GM18858 (cell line): Measurements from ENCODE around the gene DDN.

ENCODE experiments used
- ATAC-seq: cut with Tn5 transposase; IDR thresholded peaks from one replicate; pipeline ENCODE4 v1.9.1; 2021; ENCODE audit not compliant: unreplicated experiment

Gene DDN

DNA sequence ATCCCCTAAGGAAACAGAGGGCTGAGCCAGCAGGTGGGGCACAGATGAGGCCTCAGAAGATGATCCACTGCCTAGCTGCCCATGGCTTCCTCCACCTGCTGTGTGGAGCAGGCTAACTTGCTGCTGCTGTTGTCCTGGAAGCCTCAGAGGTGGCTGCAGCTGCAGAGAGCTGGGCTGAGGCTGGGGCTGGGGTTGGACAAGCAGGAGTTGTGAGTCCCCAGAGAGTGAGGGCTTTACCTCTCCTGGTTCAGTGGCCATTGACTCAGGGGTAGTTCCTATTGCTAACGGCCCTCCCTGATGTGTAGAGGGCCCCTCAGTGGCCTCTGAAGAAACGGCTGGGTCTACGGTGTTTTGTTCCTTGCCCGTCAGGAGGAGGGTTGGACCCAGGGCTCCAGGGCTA, 33.1 kb upstream of the DDN start:
- ATAC-seq = no peak

DNA sequence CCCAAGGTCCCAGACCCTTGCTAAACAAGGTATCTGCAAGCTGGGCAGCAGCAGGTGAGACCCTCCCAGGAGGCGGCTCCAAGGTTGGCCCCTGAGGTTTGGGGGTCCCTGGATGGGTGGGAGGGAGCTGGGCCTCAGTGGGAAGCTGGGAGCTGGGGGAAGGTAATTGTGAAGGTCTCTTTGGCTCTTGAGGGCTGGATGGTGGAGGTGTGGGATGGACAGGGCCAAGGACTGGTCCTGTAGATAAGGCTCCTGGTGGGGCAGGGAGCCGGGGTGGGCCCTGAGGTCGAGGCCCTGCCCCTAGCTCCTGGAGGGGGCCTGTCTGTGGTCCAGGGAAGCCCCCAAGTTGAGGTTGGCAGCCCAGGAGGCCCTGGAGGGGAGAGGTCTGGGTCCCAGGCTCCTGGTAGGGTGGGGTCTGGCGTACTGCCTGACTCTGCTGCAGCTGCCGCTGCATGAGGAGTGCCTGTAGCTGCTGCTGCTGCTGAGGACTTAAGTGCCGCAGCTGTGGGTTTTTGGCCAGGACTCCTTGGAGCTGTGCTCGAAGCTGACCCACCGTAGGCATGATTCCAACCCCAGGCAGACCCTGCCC, 32.5 kb upstream of the DDN start:
- no peak for ATAC-seq

DNA sequence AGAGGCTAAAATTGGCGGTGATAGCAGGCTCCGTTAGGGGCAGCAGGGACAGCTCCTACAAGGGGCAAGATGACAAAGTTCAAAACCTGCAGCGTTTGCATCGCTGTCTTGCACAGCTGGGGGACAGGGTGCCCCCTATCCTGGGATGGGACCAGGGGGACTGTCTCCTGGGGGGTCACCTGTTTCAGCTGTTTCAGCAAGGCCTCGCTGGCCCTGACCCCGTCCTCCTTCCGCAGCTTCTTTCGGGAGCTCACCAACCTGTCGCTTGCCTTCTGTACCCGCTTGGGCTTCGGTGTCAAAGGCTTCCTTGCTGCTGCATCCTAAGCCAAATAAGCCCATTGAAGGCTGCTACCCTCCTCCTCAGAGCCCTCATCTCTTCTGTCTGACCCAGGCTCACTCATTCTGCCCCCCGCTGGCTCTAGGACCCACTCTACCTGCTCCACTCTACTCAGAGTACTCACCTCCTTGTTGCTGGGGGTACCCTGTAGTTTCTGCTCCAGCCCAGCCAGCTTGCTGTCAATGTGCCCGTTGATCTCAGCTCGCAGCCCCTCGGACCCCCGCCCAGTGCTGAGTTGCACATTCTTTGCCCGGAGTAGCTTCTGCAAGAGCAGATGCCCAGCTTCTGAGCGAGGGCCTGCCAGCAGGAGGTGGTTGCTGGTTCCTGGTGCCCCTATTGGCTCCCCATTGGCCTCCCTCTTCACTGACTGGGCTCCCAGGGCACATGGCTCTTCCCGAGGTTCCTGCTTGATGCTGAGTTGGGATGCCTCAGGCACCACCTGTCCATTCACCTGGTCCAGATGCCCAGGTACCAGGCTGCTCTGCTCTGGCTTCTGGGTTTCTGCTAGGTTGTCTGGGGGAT, 31.8 kb upstream of the DDN start:
- ATAC-seq = no peak

DNA sequence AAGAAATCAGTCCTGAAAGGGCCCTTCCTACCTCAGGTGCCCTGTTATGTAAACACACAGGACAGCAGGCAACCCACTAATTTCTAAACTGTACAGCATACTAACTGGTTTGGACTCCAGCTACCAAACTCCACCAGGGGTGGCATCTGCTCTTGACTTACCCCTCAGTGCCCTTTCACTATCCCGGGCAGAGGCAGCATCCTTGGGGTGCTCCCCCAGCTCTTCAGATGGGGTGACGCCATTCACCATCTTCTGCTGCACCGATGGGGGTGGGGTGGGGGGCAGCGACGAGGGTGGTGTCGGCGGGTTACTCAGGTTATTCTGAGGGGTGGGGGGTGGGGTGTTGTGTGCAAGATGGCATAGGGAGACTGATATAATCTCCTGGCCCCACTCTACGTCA, 30.9 kb upstream of the DDN start:
- no peak for ATAC-seq

DNA sequence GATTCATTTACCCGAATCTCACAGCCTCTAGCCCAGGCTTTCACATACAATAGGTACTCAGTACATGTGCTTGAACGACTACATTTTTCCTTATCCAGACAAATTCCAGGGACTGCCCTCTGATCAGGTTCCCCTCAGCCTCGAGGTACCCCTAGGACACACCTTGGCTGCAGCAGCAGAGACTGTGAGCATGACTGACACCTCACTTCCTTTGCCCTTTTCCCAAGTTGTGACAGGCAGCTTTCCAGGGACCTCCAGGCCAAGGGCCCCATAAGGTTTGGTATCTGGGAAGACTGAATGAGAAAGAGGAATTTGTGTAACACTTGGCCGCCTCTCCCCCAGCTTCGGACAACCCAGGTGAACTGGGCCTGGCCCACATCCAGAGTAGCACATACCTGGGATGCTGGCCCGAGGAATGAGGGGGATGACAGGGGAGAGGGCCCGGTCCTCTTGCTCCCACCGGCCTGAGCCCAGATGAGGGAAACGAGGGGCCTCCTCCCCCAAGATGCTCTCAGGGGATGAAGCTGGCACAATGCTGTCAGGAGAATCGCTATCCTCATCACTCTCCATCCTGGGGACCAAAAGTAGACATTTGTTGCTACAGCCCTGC, 29.6 kb upstream of the DDN start:
- no peak for ATAC-seq

DNA sequence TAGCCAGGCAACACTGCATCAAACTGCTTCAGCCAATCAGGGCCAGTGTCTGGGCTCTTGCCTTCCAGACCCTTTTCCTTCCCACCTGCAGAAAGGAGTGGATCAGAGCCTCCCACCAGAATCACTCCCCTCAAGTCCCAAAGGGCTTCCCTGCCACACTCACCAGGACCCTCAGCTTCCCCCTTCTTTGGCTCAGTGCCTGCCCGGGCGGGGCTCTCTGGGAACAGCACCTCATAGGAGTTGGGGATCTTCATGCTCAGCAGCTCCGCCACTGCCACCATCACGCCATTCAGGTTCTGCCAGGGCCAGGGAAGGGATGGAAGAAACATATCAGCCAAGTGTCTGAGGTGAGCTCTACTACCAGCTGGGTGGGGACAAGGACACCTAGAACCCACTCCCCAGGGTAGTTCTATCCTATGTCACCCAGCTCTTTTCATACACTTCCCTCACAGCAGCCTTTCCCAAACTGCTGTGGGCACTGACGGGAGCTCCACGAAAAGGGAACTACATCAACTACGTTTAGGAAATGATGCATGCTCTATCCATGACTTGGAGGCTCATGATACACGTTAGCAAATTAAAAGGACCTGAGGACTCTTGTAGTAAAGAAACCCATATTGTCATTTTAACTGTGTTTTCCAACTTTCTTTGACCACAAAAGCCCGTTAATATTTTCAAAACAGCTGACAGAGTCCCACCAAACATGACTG, 28.8 kb upstream of the DDN start:
- no peak for ATAC-seq

DNA sequence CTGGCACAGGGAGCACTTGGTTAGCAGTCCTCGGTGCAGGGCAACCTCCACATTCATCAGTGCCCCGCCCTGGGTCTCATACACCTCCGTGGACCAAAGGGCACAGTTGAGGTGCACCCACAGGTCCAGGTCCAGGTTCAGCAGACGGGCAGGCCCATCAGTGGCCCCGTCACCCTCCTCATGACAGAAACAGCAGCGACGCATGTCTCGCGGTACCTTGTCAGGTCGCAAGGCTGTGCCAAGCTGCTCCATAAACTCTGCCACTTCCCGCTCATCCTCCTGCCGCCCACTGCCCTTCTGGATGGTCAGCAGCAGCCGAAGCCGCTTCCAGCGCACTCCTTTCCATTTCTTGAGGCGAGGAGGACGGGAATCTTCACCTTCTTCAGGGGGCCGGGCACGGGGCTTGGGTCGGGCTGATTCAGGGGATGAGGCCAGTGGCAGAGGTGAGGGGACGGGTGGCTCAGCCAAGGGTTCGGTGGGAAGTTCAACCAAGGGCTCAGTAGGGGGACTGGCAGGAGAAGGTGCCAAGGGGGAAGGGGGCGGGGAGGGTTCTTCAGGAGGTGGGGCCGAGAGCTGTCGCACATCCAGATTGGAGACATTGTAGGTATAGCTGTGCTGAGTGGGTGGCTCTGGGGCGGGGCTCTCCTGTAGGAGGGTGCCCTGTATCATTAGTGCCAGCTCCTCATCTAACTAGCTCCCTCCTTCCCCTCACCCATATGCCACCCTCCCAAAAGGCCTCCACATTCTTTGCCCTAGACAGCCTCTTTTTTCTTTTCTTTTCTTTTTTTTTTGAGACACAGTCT, 27.7 kb upstream of the DDN start:
- ATAC-seq = no peak

DNA sequence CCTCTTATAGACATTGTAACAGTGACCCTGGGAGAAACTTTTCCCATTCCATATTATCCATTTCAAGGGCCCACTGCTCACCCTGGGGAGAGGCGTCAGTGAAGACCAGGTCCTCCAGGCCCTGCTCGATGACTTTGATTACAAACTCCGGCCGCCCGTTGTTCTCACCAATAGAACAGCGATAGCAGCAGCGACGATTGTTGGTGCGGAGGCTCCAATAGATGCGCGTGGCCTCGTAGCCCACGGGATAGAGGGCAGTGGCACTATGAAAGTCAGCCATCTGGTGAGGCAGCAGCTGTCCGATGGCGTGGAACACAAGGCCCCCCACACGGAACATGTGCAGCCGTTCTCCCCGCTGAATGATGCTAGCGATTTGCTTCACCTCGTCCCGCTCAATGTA, 26.9 kb upstream of the DDN start:
- ATAC-seq = no peak

DNA sequence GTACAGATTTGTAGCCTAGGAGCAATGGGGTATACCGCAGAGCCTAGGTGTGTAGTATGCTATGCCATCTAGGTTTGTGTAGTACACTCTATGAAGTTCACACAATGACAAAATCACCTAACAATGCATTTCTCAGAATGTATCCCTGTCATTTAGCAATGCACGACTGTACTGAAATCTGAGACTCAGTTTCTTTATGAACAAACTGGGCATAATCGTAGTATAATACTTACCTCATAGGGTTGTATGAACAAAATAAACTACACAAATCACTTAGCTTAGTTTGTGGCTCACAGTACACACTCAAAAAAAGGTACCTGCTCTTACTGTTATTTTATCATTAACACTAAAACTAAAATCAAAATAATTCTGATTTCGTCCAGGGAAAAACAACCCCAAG, 26.3 kb upstream of the DDN start:
- ATAC-seq = no peak

DNA sequence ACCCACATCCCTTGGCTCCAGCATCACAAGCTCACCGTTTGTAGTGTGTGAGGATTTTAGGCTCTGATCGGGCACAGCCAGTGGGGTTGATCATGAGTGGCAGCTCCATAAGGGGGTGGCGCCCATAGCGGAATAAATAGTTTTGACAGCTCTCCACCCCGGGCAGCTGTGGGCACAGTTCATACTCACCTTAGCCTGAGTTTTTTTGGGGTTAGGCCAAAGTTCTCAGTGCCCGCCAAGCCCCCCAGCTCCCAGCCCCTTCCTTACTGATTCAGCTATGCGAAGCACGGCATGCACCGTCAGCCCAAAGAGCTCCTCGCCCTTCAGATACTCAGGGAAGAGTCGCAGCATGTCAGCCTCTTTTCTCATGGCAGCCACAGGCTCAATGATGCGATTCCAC, 25.4 kb upstream of the DDN start:
- ATAC-seq = no peak

DNA sequence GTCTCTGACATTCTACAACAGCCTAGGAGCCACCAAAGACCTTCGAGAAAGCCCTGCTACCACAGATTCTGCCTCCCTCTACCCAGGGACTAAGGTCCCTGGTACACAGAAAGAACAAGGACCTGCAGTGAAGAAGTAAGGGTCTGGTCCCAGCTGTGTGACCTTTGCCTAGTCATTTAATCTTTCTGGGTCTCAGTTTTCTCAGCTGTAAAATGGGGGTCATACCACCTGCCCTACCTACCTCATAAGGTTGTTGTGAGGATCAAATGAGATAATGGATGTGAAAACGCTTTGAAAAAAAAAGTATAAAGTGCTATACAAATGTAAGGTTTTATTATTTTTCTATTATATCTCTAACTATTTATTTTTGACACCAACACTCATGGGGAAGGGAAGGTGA, 24.6 kb upstream of the DDN start:
- ATAC-seq = no peak

DNA sequence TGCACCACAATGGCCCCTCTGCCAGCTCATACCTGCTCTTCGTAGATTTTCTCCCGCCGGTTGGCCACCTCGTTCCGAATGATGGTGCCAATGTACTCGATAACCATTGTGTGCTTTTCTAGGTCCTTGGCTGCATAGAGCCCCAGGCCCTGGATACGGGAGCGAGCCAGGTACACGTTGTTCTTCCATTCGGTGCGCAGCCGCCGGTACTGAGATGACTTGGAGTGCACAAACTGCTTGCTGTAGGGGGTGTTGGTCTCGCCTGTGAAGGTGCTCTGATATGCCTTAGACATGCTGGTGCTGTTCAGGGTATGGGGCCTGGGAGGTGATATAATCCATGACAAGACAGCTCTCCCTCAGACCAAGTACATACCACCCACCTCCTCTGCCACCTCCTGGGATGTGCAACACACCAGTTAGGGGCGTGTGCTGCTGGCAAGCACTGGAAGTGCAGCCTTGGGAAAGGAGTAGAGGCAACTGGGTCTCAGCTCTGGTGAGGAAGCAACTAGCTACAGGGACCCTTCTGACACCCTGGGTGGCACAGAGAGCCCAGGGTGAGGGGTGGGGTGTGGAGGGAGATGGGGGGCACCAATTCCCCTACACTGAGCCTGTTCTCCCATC, 23.5 kb upstream of the DDN start:
- ATAC-seq = no peak

DNA sequence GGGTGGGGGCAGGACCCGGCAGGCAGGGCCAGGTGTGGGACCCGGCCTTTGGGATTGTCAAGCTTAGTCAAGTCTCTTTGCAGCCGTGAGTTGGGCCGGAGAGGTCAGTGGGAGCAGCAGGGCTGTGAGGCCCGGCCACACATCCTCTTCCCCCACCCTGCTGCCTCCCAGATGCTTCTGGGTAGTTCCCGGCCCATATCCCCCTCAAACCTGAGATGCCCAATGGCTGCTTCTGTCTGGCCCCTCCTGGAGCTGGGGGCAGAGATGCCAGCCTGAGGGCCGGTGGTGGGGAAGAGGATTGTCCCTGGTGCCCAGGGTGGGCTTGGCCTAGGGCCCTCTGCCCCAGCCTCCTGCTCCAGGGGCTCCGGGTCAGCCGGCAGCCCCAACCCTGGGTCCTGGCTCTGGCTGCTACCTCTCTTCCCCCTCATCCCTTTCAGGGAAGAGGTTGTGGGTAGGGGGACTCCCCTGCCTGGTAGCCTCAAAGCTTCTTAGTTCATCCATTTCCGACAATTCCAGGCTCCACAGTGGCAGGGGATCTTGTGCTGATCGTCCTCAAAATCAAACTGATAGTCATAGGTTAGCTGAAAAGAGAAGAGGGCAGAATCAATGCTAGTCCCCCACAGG, 22.2 kb upstream of the DDN start:
- ATAC-seq = no peak

DNA sequence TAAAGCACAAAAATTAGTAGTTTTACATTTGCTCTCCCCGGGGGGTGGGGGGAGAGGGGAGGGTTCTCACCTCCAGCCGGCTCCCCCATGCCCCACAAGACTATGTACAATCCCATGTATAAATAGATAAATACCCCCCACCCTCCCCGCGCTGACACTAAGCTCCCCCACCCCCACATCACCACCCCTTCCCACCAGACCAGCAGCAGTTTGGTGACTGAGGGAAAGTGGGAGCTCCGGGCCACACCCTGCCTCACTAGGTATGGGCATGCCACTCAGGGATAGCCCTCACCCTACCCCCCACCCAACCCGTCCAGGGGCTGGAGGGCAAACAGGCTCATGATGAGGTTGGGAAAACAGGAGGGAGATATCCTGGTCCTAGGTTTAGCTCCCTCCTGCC, 21.3 kb upstream of the DDN start:
- no peak for ATAC-seq

DNA sequence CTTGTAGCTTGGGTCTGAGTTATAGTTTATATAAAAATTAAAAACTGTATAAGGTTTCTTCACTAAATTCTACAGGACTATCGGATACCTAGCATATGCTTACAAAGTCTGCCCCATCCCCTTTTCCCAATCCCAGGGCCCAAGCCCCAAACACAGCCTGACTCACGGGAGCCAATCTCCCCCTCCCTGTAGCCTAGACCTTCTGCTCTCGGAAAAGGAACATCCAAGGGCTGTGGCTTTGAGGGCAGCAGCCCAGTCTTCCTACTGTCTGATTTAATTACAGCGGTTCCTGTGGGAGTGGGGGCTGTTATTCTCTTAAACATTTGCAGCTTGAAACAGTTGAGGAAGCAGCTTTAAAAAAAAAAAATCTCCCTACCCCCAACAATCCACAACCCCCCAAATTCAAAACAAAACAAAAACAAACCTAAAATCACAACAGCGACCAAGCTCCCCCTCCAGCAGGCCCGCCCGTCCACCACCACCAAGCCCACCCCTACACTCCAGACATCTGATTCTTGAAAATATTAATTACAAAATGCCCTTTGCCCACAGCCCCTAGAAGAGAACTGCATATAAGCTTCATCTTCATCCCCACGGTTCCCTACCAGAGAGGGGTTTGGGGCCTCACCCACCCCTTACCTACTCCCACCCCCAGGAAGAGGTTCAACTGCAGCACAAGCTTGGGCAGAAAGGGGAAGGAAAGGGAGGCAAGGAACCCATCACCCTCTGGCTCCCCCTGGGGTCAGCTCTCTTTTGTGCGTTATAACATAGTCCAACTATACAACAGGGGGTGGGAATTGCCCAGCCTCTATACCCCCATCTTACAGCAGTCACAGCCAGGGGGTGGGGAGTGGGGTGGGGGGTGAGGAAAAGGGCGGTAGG, 20.5 kb upstream of the DDN start:
- ATAC-seq = no peak

DNA sequence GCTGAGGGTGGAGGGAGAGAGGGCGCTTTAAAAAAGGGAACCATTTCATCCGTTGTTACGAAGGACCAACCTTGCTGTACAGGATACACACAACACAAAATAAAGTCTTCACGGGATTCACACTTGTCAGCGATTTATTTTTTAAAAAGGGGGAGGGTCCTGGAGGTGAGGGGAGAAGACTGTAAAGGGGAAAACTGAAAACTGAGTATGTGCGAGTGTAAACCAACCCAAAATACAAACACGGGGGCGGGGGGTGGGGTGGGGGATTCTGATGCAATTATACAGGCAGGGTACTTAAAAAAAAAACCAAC, 19.9 kb upstream of the DDN start:
- ATAC-seq = no peak

DNA sequence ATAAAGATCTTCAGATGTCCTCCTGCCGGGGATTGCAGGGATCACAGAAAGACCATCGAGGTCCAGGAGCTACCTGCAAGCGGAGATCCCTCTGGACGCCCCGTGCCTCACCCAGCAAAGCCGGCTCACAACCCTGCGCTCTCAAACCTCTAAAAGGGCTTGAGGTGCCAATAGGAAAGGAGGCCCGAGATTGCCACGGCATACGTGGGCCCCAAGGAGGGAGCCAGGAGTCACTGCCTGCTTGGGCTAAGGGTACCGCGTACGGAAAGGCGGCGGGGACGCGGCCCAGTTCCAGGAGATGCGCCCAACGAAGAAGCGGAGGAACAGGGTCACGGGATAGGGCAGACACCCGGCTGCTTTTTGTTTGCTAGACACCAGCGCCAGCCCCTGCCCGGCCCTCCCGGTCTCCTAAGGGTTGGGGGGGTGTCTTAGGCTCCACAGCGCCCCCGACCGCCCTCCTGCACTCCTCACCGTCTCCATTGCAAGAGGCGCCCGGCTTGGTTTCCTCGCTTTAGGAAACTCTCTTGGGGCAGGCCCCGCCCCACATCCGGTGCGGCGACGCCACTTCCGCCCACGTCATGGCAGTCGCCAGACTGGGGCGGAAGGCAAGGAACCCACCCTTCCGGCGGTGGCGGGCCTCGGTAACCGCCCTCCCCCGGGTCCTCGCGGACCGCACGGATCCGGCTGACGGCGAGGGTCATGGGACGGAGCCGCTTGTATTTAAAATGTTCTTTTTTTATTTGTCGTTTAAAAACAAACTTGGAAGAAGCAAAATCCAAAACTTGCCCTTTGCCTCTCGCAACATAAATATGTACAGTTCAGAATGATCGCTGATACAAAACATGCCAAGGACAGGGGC, 19.3 kb upstream of the DDN start, which contains the start of gene PRKAG1:
TSS of gene PRKAG1 (minus strand) at position 516 of the 859 bp plus-strand sequence. CDS start at position 480, 36 bp downstream.
- peak; percentile 72 for ATAC-seq

DNA sequence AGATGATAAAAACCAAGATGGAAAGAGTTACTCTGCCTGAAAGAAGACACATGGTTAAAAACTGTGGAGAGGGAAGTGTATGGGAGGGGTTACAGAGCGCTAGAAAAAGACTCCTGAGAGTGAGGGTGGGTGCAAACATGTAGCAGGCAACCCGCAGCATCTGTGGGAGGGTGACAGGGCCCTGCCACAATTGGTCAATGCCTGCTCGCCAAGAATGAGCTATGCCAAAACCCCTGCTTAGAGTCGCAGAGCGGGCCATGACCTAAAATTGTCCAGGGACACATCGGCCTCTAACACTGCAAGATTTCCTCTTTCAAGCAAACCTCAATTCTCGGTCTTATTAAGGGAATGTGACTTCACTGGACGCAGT, 18.7 kb upstream of the DDN start:
- ATAC-seq = no peak
